ENCODE data around the gene FCER1G.

GRCh38 chr1:161190962-161191521 is 24.1 kb upstream of the FCER1G start:
- TF ChIP-seq POLR2A (IDR thresholded peaks at IDR 0.05) (no peak), CTCF (IDR thresholded peaks at IDR 0.05 in 8 of 11, conservative IDR thresholded peaks at IDR 0.05 in 3 of 11) (no peak), POLR2AphosphoS5 (IDR thresholded peaks at IDR 0.05) (peak in 2 of 3 donors; percentile 9 to 25)
